Endothelial cell of umbilical vein (primary cell): ENCODE measurements around the gene ZBP1. TPM values are rescaled to one million over a fixed set of nuclear protein-coding genes. Genes with fewer than 3 reads are reported as not detected.
A peak's percentile ranks its signal among the peaks of the same experiment; 100 is the strongest.

Source experiments
- BruUV-seq: library from RNA; stranded (reverse); fragments of 400-500 nt; replicated peaks from 2 replicates; lab custom pipeline; 2021; lab: Mats Ljungman, UMichigan
- CTCF ChIA-PET: fragments of 300-600, 350-600 bp; sonication (Branson Sonifier 250); formaldehyde crosslinking; loops from one replicate; lab custom pipeline; 2021; ENCODE audit warnings: antibody characterized with exemption, inconsistent platforms; lab: Charles Lee
- POLR2A ChIA-PET: fragments of 300-600, 350-600 bp; sonication (Branson Sonifier 250); formaldehyde crosslinking; loops from one replicate; lab custom pipeline; 2021; ENCODE audit warnings: antibody characterized with exemption, inconsistent platforms; lab: Charles Lee
- DNase-seq: peaks from one replicate; pipeline ENCODE4 v3.0.0-alpha.2; 2011; ENCODE audit warnings: low read depth, low spot score
- FAIRE-seq: peaks from 2 replicates; lab custom pipeline; 2011; peaks lifted over from hg19 to GRCh38; lab: Jason Lieb, UNC
- H2AFZ ChIP-seq: 2 replicates; pipeline ENCODE4 v1.6.0; 2012; ENCODE audit warnings: low read depth, low read length, control low read depth, inconsistent platforms
- H3K27ac ChIP-seq: 2 replicates; pipeline ENCODE4 v1.5.1; 2011; ENCODE audit warnings: low read depth, mild to moderate bottlenecking, control low read depth, low read length, moderate library complexity; ENCODE audit not compliant: insufficient read depth
- H3K27me3 ChIP-seq, 2 experiments: 2 replicates each; pipeline versions ENCODE4 v1.6.0 to v1.6.1; 2011; ENCODE audit warnings: low read length in 2 of 2, mixed read lengths in 1 of 2; ENCODE audit not compliant: control insufficient read depth in 2 of 2, insufficient read depth in 2 of 2
- H3K36me3 ChIP-seq, 2 experiments: 2 replicates in 1 of 2; 3 replicates in 1 of 2; pipeline ENCODE4 v1.5.1; 2011; ENCODE audit warnings: low read length in 2 of 2, mild to moderate bottlenecking in 1 of 2, moderate library complexity in 1 of 2; ENCODE audit not compliant: control insufficient read depth in 2 of 2, insufficient read depth in 2 of 2; ENCODE audit errors: extremely low read depth in 1 of 2
- H3K4me1 ChIP-seq: 3 replicates; pipeline ENCODE4 v1.5.1; 2011; ENCODE audit warnings: mild to moderate bottlenecking, low read length; ENCODE audit not compliant: control insufficient read depth, insufficient read depth; ENCODE audit errors: extremely low read depth
- H3K4me2 ChIP-seq: 2 replicates; pipeline ENCODE4 v1.6.1; 2011; ENCODE audit warnings: low read length, control low read depth, mixed read lengths; ENCODE audit not compliant: insufficient read depth
- H3K4me3 ChIP-seq, 3 experiments: fragments of 200-600 bp in 1 of 3; sonication (generic), shearing (Covaris generic) in 1 of 3; replicated peaks in 1 of 3; 2 replicates each; pipeline ENCODE4 v1.5.1; 2011 to 2016; ENCODE audit warnings: control low read depth in 3 of 3, low read length in 3 of 3, mild to moderate bottlenecking in 2 of 3, inconsistent platforms in 1 of 3, low read depth in 1 of 3, moderate library complexity in 1 of 3; ENCODE audit not compliant: insufficient read depth in 1 of 3
- H3K79me2 ChIP-seq: 2 replicates; pipeline ENCODE4 v1.6.0; 2012; ENCODE audit warnings: low read length, inconsistent platforms; ENCODE audit not compliant: control insufficient read depth, insufficient read depth
- H3K9ac ChIP-seq: replicated peaks from 2 replicates; pipeline ENCODE3; 2011; ENCODE audit warnings: low read length, control low read depth; ENCODE audit not compliant: insufficient read depth; ENCODE audit errors: extremely low read depth
- H3K9me1 ChIP-seq: replicated peaks from 3 replicates; pipeline ENCODE4 v1.6.0; 2011; ENCODE audit warnings: mild to moderate bottlenecking, low read length; ENCODE audit not compliant: control insufficient read depth, insufficient read depth; ENCODE audit errors: extremely low read depth
- H3K9me3 ChIP-seq: replicated peaks from 2 replicates; pipeline ENCODE4 v1.5.1; 2012; ENCODE audit warnings: low read length, inconsistent platforms; ENCODE audit not compliant: control insufficient read depth, insufficient read depth
- H4K20me1 ChIP-seq: replicated peaks from 2 replicates; pipeline ENCODE3; 2011; ENCODE audit warnings: mild to moderate bottlenecking, low read length; ENCODE audit not compliant: control insufficient read depth, insufficient read depth; ENCODE audit errors: extremely low read depth
- EZH2 ChIP-seq: IDR thresholded peaks from 2 replicates; pipeline ENCODE4 v1.6.1; 2012; ENCODE audit warnings: borderline replicate concordance, low read depth, mild to moderate bottlenecking, moderate library complexity, low read length, inconsistent platforms; ENCODE audit not compliant: severe bottlenecking
- FOS ChIP-seq: IDR thresholded peaks from 2 replicates; pipeline ENCODE4 v1.6.1; 2011; ENCODE audit warnings: mild to moderate bottlenecking, low read length, moderate library complexity, borderline replicate concordance; ENCODE audit not compliant: insufficient read depth
- GATA2 ChIP-seq: IDR thresholded peaks from 2 replicates; pipeline ENCODE4 v1.7.0; 2011; ENCODE audit warnings: low read depth, mild to moderate bottlenecking, moderate library complexity, mixed read lengths, low read length; ENCODE audit not compliant: insufficient read length, insufficient read depth
- JUN ChIP-seq: IDR thresholded peaks from 2 replicates; pipeline ENCODE4 v1.6.1; 2011; ENCODE audit warnings: borderline replicate concordance, low read depth; ENCODE audit not compliant: insufficient read length, insufficient read depth
- MAX ChIP-seq: IDR thresholded peaks from 2 replicates; pipeline ENCODE4 v1.6.1; 2011; ENCODE audit not compliant: insufficient read depth, insufficient read length
- MYC ChIP-seq: IDR thresholded peaks from one replicate; pipeline ENCODE4 v1.6.1; 2011; ENCODE audit warnings: mild to moderate bottlenecking, low read depth, low read length
- POLR2A ChIP-seq: IDR thresholded peaks from 2 replicates; pipeline ENCODE4 v1.6.1; 2012; ENCODE audit warnings: low read depth, mild to moderate bottlenecking, control low read depth, low read length
- POLR2AphosphoS5 ChIP-seq: IDR thresholded peaks from 2 replicates; pipeline ENCODE4 v1.6.1; 2012; ENCODE audit warnings: low read depth, mild to moderate bottlenecking, control low read depth, low read length, moderate library complexity; ENCODE audit not compliant: insufficient read depth
- dilution Hi-C: fragments of 300-500 bp; cut with MboI; formaldehyde crosslinking; loops from one replicate; pipeline ENCODE4 v1.15.0; 2019; ENCODE audit warnings: low sequenced_read_pairs; ENCODE audit not compliant: extremely low pct_ligation_motif_present
- intact Hi-C: fragments of 100-400 bp; cut with micrococcal nuclease; formaldehyde crosslinking; loops from one replicate; pipeline ENCODE4 v1.10.0; 2022
- polyA plus RNA-seq, 4 experiments: library from polyadenylated mRNA; depleted of rRNA in 3 of 4; stranded (reverse) in 3 of 4; unstranded in 1 of 4; fragments of >200 nt; gene quantifications; 2 replicates each; pipeline versions ENCODE4 v1.2.1 to v1.2.3, GENCODE V29; 2011 to 2012; ENCODE audit warnings: missing spikeins in 1 of 4
- total RNA-seq: library from RNA; stranded (reverse); gene quantifications from 2 replicates; pipeline ENCODE4 v1.2.3, GENCODE V29; 2021
- TF ChIP-seq, protein P1 (sequence below), 2 donors: IDR thresholded peaks; 1 replicate in 1 of 2; 2 replicates in 1 of 2; pipeline ENCODE4 v1.5.1; 2011; ENCODE audit warnings: low read length in 2 of 2, mild to moderate bottlenecking in 2 of 2, moderate library complexity in 2 of 2, control low read depth in 1 of 2, inconsistent platforms in 1 of 2, low read depth in 1 of 2; ENCODE audit not compliant: insufficient read depth in 1 of 2; ENCODE audit errors: extremely low read depth in 1 of 2

ZBP1 gene
- total and polyA plus RNA-seq, 2 donors (not counting 3 experiments of a cell fraction or from before 2014, with no cell fraction given): not detected

- Histone ChIP-seq H3K4me2 (no peak overlapping the region), H3K9me1 (no peaks in the 10 kb centered on the region), H3K4me3 (no peak overlapping the region), H3K36me3 (no peaks in the 10 kb centered on the region), H3K27ac (no peak overlapping the region), H3K4me1 (no peaks in the 10 kb centered on the region), H3K79me2 (no peaks in the 10 kb centered on the region), H2AFZ (no peak overlapping the region), H3K27me3 (peaks cover 2% of the 10 kb centered on the region in 2 experiments), H3K9ac (no peak overlapping the region), H3K9me3 (no peaks in the 10 kb centered on the region), H4K20me1 (no peaks in the 10 kb centered on the region)
- FAIRE-seq (peak; percentile 54), DNase-seq (peak; percentile 17)
- POLR2A ChIA-PET: no interaction called here
- intact Hi-C loops: loop anchor here (1.0 to 5.0 kb wide), 6 partner anchors 30 to 612 kb away; no protein-coding TSS in a partner anchor
- TF ChIP-seq, protein P1, sequence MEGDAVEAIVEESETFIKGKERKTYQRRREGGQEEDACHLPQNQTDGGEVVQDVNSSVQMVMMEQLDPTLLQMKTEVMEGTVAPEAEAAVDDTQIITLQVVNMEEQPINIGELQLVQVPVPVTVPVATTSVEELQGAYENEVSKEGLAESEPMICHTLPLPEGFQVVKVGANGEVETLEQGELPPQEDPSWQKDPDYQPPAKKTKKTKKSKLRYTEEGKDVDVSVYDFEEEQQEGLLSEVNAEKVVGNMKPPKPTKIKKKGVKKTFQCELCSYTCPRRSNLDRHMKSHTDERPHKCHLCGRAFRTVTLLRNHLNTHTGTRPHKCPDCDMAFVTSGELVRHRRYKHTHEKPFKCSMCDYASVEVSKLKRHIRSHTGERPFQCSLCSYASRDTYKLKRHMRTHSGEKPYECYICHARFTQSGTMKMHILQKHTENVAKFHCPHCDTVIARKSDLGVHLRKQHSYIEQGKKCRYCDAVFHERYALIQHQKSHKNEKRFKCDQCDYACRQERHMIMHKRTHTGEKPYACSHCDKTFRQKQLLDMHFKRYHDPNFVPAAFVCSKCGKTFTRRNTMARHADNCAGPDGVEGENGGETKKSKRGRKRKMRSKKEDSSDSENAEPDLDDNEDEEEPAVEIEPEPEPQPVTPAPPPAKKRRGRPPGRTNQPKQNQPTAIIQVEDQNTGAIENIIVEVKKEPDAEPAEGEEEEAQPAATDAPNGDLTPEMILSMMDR (IDR thresholded peaks at IDR 0.05; ENCODE audit: extremely low read depth in 1 of 2, insufficient read depth in 1 of 2, low read depth in 1 of 2, low read length in 2 of 2): peak; percentile 88 to 94
- no peak for TF ChIP-seq FOS
- CTCF ChIA-PET: interaction anchor here (0.8 to 6.3 kb wide), 11 partner anchors 13 to 620 kb away, joined by 3 to 54 read pairs (median 7); no protein-coding TSS in a partner anchor
- dilution Hi-C loops: no loop called here
- no TSS peak for BruUV-seq
These were observed 23.0 kb downstream of the ZBP1 start for GRCh38 chr20:57596998-57597939.

DNA sequence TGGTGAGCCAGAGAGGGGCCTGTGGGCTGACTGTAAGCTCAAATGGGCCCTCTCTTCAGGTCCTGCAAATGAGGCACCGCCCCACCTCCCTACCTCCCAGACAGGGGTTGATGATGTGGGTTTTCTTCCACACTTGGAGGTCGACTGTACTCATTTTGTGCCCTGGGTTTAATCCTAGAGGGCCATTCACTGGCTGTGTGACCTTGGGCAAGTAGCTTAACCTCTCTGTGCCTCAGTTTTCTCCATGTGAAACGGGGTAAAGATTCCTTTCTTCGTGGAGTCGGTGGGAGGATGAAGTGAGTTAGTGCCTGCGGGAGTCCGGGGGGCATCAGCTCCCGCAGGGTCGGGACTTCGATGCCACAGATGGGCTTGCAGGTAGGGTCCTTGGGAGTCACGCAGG is 23.9 kb downstream of the ZBP1 start:
- ChIA-PET CTCF (interaction anchor here (0.7 to 6.3 kb wide), 25 partner anchors 12 to 1859 kb away, joined by 3 to 54 read pairs (median 3); no protein-coding TSS in a partner anchor), POLR2A (no interaction called here)
- Histone ChIP-seq H3K9me1 (no peaks in the 10 kb centered on the region), H3K9ac (no peak overlapping the region), H2AFZ (no peak overlapping the region), H3K27me3 (peaks cover 2% of the 10 kb centered on the region in 2 experiments), H3K36me3 (no peaks in the 10 kb centered on the region), H3K4me1 (no peaks in the 10 kb centered on the region), H3K4me2 (no peak overlapping the region), H3K4me3 (no peak overlapping the region), H4K20me1 (no peaks in the 10 kb centered on the region), H3K79me2 (no peaks in the 10 kb centered on the region), H3K27ac (no peak overlapping the region), H3K9me3 (no peaks in the 10 kb centered on the region)
- intact Hi-C loops: loop anchor here (2.0 to 5.0 kb wide), 2 partner anchors 30 to 596 kb away; no protein-coding TSS in a partner anchor
- no TSS peak for BruUV-seq
- TF ChIP-seq GATA2: no peak
- no peak for TF ChIP-seq POLR2A
- TF ChIP-seq JUN: no peak
- TF ChIP-seq MAX: no peak
- TF ChIP-seq, protein P1 (IDR thresholded peaks at IDR 0.05; ENCODE audit: extremely low read depth in 1 of 2, insufficient read depth in 1 of 2, low read depth in 1 of 2, low read length in 2 of 2): no peak
- no peak for TF ChIP-seq EZH2
- TF ChIP-seq FOS: no peak
- no peak for TF ChIP-seq POLR2AphosphoS5
- no peak for TF ChIP-seq MYC
- no peak for FAIRE-seq
- no peak for DNase-seq
- dilution Hi-C loops: no loop called here
